Panc1 (cell line): ENCODE results near the gene WDR76.

Experiments used
- CTCF ChIP-seq: fragments of 450-650 bp; IDR thresholded peaks from 2 replicates; pipeline ENCODE4 v1.5.1; 2017; ENCODE audit warnings: mild to moderate bottlenecking
- POLR2AphosphoS5 ChIP-seq: IDR thresholded peaks from 2 replicates; pipeline ENCODE4 v1.6.1; 2012; ENCODE audit warnings: mild to moderate bottlenecking, low read depth, low read length, moderate library complexity
- REST ChIP-seq, 2 experiments: IDR thresholded peaks; 2 replicates each; pipeline ENCODE4 v1.6.1; 2011 to 2012; ENCODE audit warnings: low read depth in 2 of 2, control low read depth in 1 of 2, low read length in 1 of 2, mild to moderate bottlenecking in 1 of 2, moderate library complexity in 1 of 2; ENCODE audit not compliant: insufficient read depth in 1 of 2
- SIN3A ChIP-seq: IDR thresholded peaks from 2 replicates; pipeline ENCODE4 v1.6.1; 2012; ENCODE audit warnings: low read depth, mild to moderate bottlenecking, low read length, moderate library complexity, borderline replicate concordance; ENCODE audit not compliant: insufficient read depth
- TCF7L2 ChIP-seq: IDR thresholded peaks from 2 replicates; pipeline ENCODE4 v1.6.1; 2011; ENCODE audit warnings: mild to moderate bottlenecking, low read depth, low read length, inconsistent platforms

- TF ChIP-seq SIN3A = no peak
- TF ChIP-seq CTCF = no peak
- no peak for TF ChIP-seq POLR2AphosphoS5
- no peak for TF ChIP-seq TCF7L2
- no peak for TF ChIP-seq REST (IDR thresholded peaks at IDR 0.05; ENCODE audit: insufficient read depth in 1 of 2, low read depth in 2 of 2, low read length in 1 of 2)
These were observed 32.7 kb downstream of the WDR76 start for GRCh38 chr15:43859546-43859945.
